Mesothelial cell of epicardium (in vitro differentiated cells): ENCODE measurements around the gene SFRP2. TPM values are rescaled to one million over a fixed set of nuclear protein-coding genes. Genes with fewer than 3 reads are reported as not detected.

Source experiments
- DNase-seq, 2 experiments: peaks; one replicate each; pipeline ENCODE4 v3.0.0; 2021; ENCODE audit warnings: low spot score in 2 of 2; ENCODE audit not compliant: unreplicated experiment in 2 of 2
- H3K27ac Mint-ChIP-seq: 2 replicates; pipeline ENCODE4 v1.8.0; 2021; ENCODE audit warnings: mixed read lengths
- H3K27me3 Mint-ChIP-seq: 2 replicates; pipeline ENCODE4 v1.8.0; 2021; ENCODE audit warnings: low read depth, mixed read lengths
- H3K36me3 Mint-ChIP-seq: 2 replicates; pipeline ENCODE4 v1.8.0; 2021; ENCODE audit warnings: mixed read lengths
- H3K4me1 Mint-ChIP-seq: 2 replicates; pipeline ENCODE4 v1.8.0; 2021; ENCODE audit warnings: mixed read lengths
- H3K4me3 Mint-ChIP-seq: 2 replicates; pipeline ENCODE4 v1.8.0; 2021; ENCODE audit warnings: mild to moderate bottlenecking, moderate library complexity, mixed read lengths
- H3K9me3 Mint-ChIP-seq: 2 replicates; pipeline ENCODE4 v1.8.0; 2021; ENCODE audit warnings: mixed read lengths
- total RNA-seq: library from RNA; stranded (reverse); gene quantifications from 3 replicates; pipeline ENCODE4 v1.2.1, GENCODE V29; 2021
- TF ChIP-seq, protein P1 (sequence below): fragments of 200-600 bp; sonication (generic); IDR thresholded peaks from one replicate; pipeline ENCODE4 v1.5.0; 2021; ENCODE audit warnings: antibody characterized with exemption; ENCODE audit not compliant: unreplicated experiment

SFRP2 gene
- total RNA-seq, 1 donor from 2014 or later = 22.8 TPM

DNA sequence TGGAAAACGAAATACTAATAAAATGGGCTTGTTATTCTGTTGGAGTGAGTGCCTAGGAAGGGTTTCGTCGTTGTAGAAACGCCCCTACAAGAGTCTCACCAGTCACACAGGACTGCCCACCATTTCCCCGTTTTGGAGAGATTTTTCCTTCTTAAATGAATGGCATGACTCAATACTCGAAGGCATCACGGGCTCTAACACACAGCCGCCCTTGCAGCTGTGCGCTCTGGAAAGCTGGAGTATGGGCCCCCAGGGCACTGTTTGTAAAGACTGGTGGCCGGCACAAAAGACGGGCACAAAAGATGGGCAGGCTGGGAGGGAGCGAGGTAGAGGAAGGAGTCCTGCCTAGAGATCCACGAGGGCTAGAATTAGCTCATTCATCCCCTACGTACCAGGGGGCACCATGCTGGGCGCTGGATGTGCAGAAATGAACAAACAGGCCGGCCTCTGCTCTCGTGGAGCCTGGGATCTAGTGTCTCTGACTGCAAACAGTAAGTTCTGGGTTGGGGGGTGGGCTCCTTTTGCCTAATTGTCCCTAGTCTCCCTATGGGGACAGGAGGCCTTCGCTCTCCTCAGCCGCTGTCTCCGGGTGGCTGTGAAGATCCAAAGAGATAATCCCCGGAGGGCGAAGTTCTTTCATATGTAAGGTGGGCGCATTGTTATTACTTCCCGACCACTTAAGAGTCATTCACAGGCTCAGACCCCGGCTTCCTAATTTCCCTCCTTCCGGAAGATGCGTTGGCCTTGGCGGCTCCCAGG lies 1.0 kb upstream of the SFRP2 start:
- H3K36me3 Mint-ChIP-seq = no peaks in the 10 kb centered on the region
- H3K4me3 Mint-ChIP-seq = peak overlapping the region; percentile 48
- TF ChIP-seq, protein P1, sequence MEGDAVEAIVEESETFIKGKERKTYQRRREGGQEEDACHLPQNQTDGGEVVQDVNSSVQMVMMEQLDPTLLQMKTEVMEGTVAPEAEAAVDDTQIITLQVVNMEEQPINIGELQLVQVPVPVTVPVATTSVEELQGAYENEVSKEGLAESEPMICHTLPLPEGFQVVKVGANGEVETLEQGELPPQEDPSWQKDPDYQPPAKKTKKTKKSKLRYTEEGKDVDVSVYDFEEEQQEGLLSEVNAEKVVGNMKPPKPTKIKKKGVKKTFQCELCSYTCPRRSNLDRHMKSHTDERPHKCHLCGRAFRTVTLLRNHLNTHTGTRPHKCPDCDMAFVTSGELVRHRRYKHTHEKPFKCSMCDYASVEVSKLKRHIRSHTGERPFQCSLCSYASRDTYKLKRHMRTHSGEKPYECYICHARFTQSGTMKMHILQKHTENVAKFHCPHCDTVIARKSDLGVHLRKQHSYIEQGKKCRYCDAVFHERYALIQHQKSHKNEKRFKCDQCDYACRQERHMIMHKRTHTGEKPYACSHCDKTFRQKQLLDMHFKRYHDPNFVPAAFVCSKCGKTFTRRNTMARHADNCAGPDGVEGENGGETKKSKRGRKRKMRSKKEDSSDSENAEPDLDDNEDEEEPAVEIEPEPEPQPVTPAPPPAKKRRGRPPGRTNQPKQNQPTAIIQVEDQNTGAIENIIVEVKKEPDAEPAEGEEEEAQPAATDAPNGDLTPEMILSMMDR = no peak
- DNase-seq = no peak
- no peaks in the 10 kb centered on the region for H3K9me3 Mint-ChIP-seq
- peaks cover 96% of the 10 kb centered on the region for H3K27me3 Mint-ChIP-seq
- H3K27ac Mint-ChIP-seq = no peak overlapping the region
- H3K4me1 Mint-ChIP-seq = peaks cover 46% of the 10 kb centered on the region

DNA sequence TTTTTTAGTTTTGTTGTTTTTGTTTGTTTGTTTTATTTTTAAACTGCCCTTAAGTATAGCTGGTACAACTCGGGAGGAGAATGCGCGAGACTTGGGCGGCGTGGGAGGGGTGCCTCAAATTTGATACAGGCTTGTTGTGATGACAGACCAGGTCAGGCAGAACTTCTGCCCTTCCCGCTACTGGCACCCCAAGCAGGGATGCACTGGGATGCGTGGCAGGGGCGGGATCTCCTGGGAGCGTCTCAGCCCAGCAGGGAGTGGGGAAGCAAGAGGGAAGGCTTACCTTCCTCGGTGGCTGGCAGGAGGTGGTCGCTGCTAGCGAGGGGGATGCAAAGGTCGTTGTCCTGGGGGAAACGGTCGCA lies 851 bp downstream of the SFRP2 start:
- Mint-ChIP-seq H3K4me3 (peak overlapping the region; percentile 67), H3K9me3 (no peaks in the 10 kb centered on the region), H3K36me3 (no peaks in the 10 kb centered on the region), H3K4me1 (peaks cover 37% of the 10 kb centered on the region), H3K27ac (no peak overlapping the region), H3K27me3 (peaks cover 91% of the 10 kb centered on the region)
- DNase-seq = no peak
- TF ChIP-seq, protein P1 = no peak

DNA sequence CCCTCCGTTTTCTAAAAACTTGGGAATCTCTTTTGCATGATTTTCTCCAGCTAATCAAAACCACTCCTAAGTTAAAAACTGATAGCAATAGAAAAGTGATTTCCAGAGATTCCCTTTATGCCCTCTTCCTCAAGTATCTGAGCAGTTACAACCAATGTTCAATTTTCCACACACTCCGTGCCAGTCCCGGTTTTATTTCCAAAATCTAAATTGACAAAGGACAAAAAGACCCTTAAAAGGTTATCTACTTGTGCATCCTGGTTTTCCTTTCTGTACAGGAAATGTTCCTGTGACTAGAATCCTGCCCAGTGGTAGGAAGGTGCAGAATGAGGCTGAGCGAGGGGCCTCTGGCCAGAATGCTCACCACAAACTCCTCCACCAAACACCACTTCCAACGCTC lies 1.3 kb downstream of the SFRP2 start:
- no peaks in the 10 kb centered on the region for H3K9me3 Mint-ChIP-seq
- TF ChIP-seq, protein P1 = no peak
- peaks cover 36% of the 10 kb centered on the region for H3K4me1 Mint-ChIP-seq
- DNase-seq = no peak
- H3K4me3 Mint-ChIP-seq = peak overlapping the region; percentile 67
- H3K36me3 Mint-ChIP-seq = no peaks in the 10 kb centered on the region
- peaks cover 88% of the 10 kb centered on the region for H3K27me3 Mint-ChIP-seq
- no peak overlapping the region for H3K27ac Mint-ChIP-seq

DNA sequence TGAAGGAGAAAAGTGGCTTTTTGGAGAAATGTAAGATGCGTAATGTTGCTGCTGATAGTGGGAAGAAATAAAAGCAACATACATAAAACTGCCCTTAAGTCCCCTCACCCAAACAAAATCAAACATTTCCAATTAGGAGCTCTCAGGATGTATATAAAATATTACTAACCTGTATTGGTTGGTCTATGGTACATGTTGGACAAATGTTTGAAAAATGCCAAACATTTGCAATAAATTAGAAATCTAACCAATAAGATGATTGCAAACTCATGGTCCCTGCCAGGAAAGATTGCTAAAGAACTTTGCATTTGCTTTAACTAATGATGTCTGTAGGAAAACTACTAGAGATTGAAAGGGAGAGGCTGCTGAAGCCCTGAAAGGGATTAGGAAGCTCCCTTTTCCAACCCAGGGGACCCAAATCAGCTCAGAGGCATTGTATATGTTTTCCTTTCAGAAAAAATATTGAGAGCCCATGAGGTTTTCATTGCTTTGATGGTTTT lies 1.8 kb downstream of the SFRP2 start:
- Mint-ChIP-seq H3K4me3 (peak overlapping the region; percentile 67), H3K27me3 (peaks cover 83% of the 10 kb centered on the region), H3K36me3 (no peaks in the 10 kb centered on the region), H3K4me1 (peaks cover 34% of the 10 kb centered on the region), H3K9me3 (no peaks in the 10 kb centered on the region), H3K27ac (no peak overlapping the region)
- DNase-seq = no peak
- TF ChIP-seq, protein P1 = no peak

DNA sequence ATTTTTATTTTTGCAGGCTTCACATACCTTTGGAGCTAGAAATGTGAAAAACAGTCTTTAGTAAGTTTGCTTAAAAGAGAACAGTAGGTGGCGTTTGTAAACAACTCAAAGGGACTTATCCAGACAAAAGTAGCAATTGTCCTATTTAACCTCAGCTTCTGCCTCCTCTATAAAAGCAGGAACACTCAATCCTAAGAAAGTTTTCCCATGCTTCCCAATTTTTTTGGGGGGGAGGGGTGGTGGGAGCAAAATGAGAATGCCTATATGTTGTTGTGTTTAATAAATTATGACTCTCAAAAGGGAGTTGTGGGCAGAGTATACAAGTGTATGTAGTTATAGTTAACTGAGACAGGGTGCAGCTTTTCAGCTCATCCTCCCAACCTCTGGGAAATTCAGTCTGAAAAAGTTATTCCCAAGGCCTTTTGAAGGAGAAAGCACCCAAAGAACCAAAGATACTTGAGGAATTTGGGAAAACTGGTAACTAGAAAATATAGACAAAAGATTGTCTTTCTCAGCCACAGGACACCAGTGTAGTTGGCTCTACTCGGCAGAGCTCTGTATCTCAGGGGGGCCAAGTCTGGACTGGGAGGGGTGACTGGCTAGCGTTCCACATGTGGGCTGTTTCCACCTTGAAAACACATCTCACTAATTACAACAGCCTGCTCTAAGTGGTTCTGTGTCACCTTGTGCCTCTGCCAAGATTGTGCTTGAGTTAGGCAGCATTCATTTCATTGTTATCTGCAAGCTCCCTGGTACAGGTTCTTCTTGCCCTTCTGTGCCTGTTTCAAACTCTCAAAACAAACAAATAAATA lies 2.8 kb downstream of the SFRP2 start:
- no peaks in the 10 kb centered on the region for H3K9me3 Mint-ChIP-seq
- TF ChIP-seq, protein P1 = no peak
- no peaks in the 10 kb centered on the region for H3K36me3 Mint-ChIP-seq
- peaks cover 30% of the 10 kb centered on the region for H3K4me1 Mint-ChIP-seq
- no peak overlapping the region for H3K27ac Mint-ChIP-seq
- H3K4me3 Mint-ChIP-seq = peak overlapping the region; percentile 67
- H3K27me3 Mint-ChIP-seq = peaks cover 73% of the 10 kb centered on the region
- DNase-seq = no peak
